Esophagus squamous epithelium (tissue), 4 donors: Measurements from ENCODE around the gene LPP.

Experiments used
- CTCF ChIP-seq, 6 experiments: fragments of 450-650 bp in 4 of 6; fragments of 200-600 bp in 2 of 6; sonication (generic) in 2 of 6; IDR thresholded peaks; one replicate each; pipeline ENCODE4 v1.5.1; 2016 to 2019; ENCODE audit warnings: antibody characterized with exemption in 6 of 6, mild to moderate bottlenecking in 4 of 6, moderate library complexity in 4 of 6
- POLR2A ChIP-seq, 4 donors: fragments of 450-650 bp; IDR thresholded peaks; one replicate each; pipeline ENCODE4 v1.6.1; 2017; ENCODE audit warnings: antibody characterized with exemption in 4 of 4, mild to moderate bottlenecking in 4 of 4, moderate library complexity in 3 of 4

- TF ChIP-seq POLR2A (IDR thresholded peaks at IDR 0.05): no peak
- no peak for TF ChIP-seq CTCF (IDR thresholded peaks at IDR 0.05)
These were observed 752.3 kb downstream of the LPP start for GRCh38 chr3:188906236-188906635.
